GM12865 (cell line): ENCODE measurements around the gene PDE4D.

Source experiments
- DNase-seq: peaks from one replicate; pipeline ENCODE4 v3.0.0; 2010; ENCODE audit warnings: low read depth
- H3K4me3 ChIP-seq: 2 replicates; pipeline ENCODE4 v1.5.1; 2011; ENCODE audit warnings: mild to moderate bottlenecking, low read depth, low read length, control low read depth
- CTCF ChIP-seq: IDR thresholded peaks from 2 replicates; pipeline ENCODE4 v1.5.1; 2011; ENCODE audit warnings: low read length, control low read depth, low read depth, inconsistent platforms; ENCODE audit not compliant: insufficient read depth; ENCODE audit errors: missing control alignments

PDE4D gene

GRCh38 chr5:59190746-59191145, 702.8 kb downstream of the PDE4D start:
- H3K4me3 ChIP-seq: no peak overlapping the region
- no peak for TF ChIP-seq CTCF
- no peak for DNase-seq

- no peak overlapping the region for H3K4me3 ChIP-seq
- no peak for TF ChIP-seq CTCF
- no peak for DNase-seq
Observed at GRCh38 chr5:59189472-59190244, 703.9 kb downstream of the PDE4D start.

GRCh38 chr5:59188419-59189225, 704.9 kb downstream of the PDE4D start:
- H3K4me3 ChIP-seq: no peak overlapping the region
- peak; percentile 71 for DNase-seq
- peak; percentile 60 for TF ChIP-seq CTCF

- DNase-seq: no peak
- TF ChIP-seq CTCF: no peak
- no peak overlapping the region for H3K4me3 ChIP-seq
Observed at GRCh38 chr5:59187857-59188256, 705.7 kb downstream of the PDE4D start.

GRCh38 chr5:59186623-59187022, 706.9 kb downstream of the PDE4D start:
- no peak overlapping the region for H3K4me3 ChIP-seq
- no peak for DNase-seq
- TF ChIP-seq CTCF: no peak

GRCh38 chr5:59185757-59186385, 707.7 kb downstream of the PDE4D start:
- H3K4me3 ChIP-seq: no peak overlapping the region
- no peak for DNase-seq
- no peak for TF ChIP-seq CTCF
